Heart right ventricle (tissue), 16 donors: Measurements from ENCODE around the gene CACNA2D1. TPM values are rescaled to one million over a fixed set of nuclear protein-coding genes. Genes with fewer than 3 reads are reported as not detected.

Experiments used
- ATAC-seq, 8 donors: fragments of 200-7000 bp; cut with Tn5 transposase; one replicate each; pipeline ENCODE4 v1.9.1; 2020; ENCODE audit warnings: mild to moderate bottlenecking in 8 of 8, moderate library complexity in 8 of 8, moderate number of reproducible peaks in 1 of 8
- DNase-seq, 2 donors: peaks; one replicate each; pipeline ENCODE4 v3.0.0-alpha.2; 2020
- H3K27ac ChIP-seq, 10 donors: fragments of 200-600 bp; sonication (generic) in 2 of 10; one replicate each; pipeline versions ENCODE4 v1.5.0 to v1.8.0; 2020 to 2022; ENCODE audit warnings: mild to moderate bottlenecking in 3 of 10
- H3K27me3 ChIP-seq, 7 donors: fragments of 200-600 bp; one replicate each; pipeline ENCODE4 v1.8.0; 2021 to 2022; ENCODE audit warnings: mild to moderate bottlenecking in 2 of 7
- H3K36me3 ChIP-seq, 9 donors: fragments of 200-600 bp; sonication (generic) in 1 of 9; one replicate each; pipeline versions ENCODE4 v1.5.0 to v1.8.0; 2020 to 2022; ENCODE audit warnings: mild to moderate bottlenecking in 2 of 9
- H3K4me1 ChIP-seq, 9 donors: fragments of 200-600 bp; sonication (generic) in 1 of 9; one replicate each; pipeline versions ENCODE4 v1.5.0 to v1.8.0; 2020 to 2022; ENCODE audit warnings: mild to moderate bottlenecking in 4 of 9
- H3K4me3 ChIP-seq, 10 donors: fragments of 200-600 bp; sonication (generic) in 2 of 10; one replicate each; pipeline versions ENCODE4 v1.5.0 to v1.8.0; 2020 to 2022; ENCODE audit warnings: mild to moderate bottlenecking in 7 of 10, moderate library complexity in 2 of 10
- H3K9me3 ChIP-seq, 11 donors: fragments of 200-600 bp in 10 of 11; sonication (generic) in 2 of 11; one replicate each; pipeline versions ENCODE4 v1.5.0 to v1.8.0; 2013 to 2022; ENCODE audit warnings: mild to moderate bottlenecking in 2 of 11, control low read depth in 1 of 11, moderate library complexity in 1 of 11
- WGBS, 2 donors: extraction: QIAGEN DNeasy Blood & Tissue Kit; methylation state at CpG; one replicate each; pipeline ENCODE4 v1.1.7; 2013; ENCODE audit warnings: inconsistent platforms in 1 of 2; 5-methylcytosine and 5-hydroxymethylcytosine counted together
- intact Hi-C, 10 donors: fragments of 100-400 bp; cut with DNase I; formaldehyde crosslinking; loops; one replicate each; pipeline versions ENCODE4 v1.11.1 to v1.14.2; 2022
- polyA plus RNA-seq, 2 donors: library from polyadenylated mRNA; stranded (reverse); fragments of 200-250 nt; gene quantifications; one replicate each; pipeline ENCODE4 v1.2.3, GENCODE V29; 2013
- total RNA-seq, 10 donors: library from RNA; stranded (reverse); fragmentation: NEBNext Ultra II Directional in 3 of 10; extraction: Animal tissue kit (Norgen Biotek cat#: 25700) in 3 of 10; gene quantifications; one replicate each; pipeline versions ENCODE4 v1.2.1 to v1.2.4, GENCODE V29; 2021 to 2023
- TF ChIP-seq, protein P1 (sequence below), 9 donors: fragments of 200-600 bp; sonication (generic) in 2 of 9; IDR thresholded peaks; one replicate each; pipeline versions ENCODE4 v1.5.0 to v1.8.0; 2021 to 2022; ENCODE audit warnings: antibody characterized with exemption in 9 of 9, mild to moderate bottlenecking in 5 of 9, moderate library complexity in 1 of 9
- donor health status: Arrhythmogenic right ventricular cardiomyopathy.
- donor health status: ischemic (EF 13 %, LVEDD 7.1; RV severe dilation, severe dysfunction).
- donor health status: healthy with polysubstance abuse.
- donor health status: DM: no; HTN: yes; CAD: no.
- donor health status: DM: no; HTN: no; CAD: no.
- donor health status: ischemic (EF 25% LVEDD 6.9; RV normal size, moderate dysfunction).
- donor health status: ischemic (EF 25% LVEDD 5.7; RV mildly dilated, moderate dysfunction).
- donor health status: healthy.
- donor health status: DM: yes; HTN: yes; CAD: no.
- donor health status: Ischemic cardiomyopathy.
- donor health status: ischemic (EF 35%, LVEDD 5.7; RV mildly dilated, moderate dysfunction).
- donor health status: nonischemic (EF 11% LVEDD 7.7; RV severe dilation, severe dysfunction).
- donor health status: DM: yes; HTN: yes; CAD: no.
- donor health status: PGD.
- donor health status: ischemic (EF 29% LVEDD 5.4; RV normal size, mild dysfunction).
- donor health status: nonischemic (EF 23%, LVEDD 6.1; RV moderate dilation, normal function).

The CACNA2D1 gene
- total and polyA plus RNA-seq, 12 donors: 7.0 to 131 (median 69.3) TPM

DNA sequence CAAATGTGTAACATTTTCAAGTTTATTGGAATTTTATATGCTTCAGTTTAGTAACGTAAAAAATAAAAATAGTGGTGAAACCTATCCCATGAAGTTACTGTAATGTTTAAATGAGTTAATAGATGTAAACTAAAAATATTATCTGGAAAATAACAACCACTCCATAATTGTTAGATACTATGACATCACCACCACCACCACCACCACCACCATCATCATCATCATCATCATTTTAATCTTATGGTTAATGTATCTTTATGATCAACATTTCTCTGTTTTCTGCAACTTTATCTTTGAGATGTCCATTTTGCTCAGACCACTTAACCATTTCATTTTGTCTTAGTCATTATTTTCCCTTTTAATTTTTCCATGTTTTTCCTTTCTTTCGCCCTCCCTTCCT, 23.4 kb upstream of the CACNA2D1 start:
- no peaks in the 10 kb centered on the region for H3K27me3 ChIP-seq
- H3K9me3 ChIP-seq: peaks cover 0 to 19% (median 0%) of the 10 kb centered on the region in 11 donors
- intact Hi-C loops: no loop called here
- H3K27ac ChIP-seq: no peak overlapping the region
- no peaks in the 10 kb centered on the region for H3K36me3 ChIP-seq
- TF ChIP-seq, protein P1, sequence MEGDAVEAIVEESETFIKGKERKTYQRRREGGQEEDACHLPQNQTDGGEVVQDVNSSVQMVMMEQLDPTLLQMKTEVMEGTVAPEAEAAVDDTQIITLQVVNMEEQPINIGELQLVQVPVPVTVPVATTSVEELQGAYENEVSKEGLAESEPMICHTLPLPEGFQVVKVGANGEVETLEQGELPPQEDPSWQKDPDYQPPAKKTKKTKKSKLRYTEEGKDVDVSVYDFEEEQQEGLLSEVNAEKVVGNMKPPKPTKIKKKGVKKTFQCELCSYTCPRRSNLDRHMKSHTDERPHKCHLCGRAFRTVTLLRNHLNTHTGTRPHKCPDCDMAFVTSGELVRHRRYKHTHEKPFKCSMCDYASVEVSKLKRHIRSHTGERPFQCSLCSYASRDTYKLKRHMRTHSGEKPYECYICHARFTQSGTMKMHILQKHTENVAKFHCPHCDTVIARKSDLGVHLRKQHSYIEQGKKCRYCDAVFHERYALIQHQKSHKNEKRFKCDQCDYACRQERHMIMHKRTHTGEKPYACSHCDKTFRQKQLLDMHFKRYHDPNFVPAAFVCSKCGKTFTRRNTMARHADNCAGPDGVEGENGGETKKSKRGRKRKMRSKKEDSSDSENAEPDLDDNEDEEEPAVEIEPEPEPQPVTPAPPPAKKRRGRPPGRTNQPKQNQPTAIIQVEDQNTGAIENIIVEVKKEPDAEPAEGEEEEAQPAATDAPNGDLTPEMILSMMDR (IDR thresholded peaks at IDR 0.05): no peak
- no peak overlapping the region for H3K4me3 ChIP-seq
- 92 to 93% methylated on average over 2 of the region's 2 CpGs for WGBS, 2 donors
- ATAC-seq: no peak
- peaks cover 0 to 5% (median 0%) of the 10 kb centered on the region in 9 donors for H3K4me1 ChIP-seq
- DNase-seq: no peak

DNA sequence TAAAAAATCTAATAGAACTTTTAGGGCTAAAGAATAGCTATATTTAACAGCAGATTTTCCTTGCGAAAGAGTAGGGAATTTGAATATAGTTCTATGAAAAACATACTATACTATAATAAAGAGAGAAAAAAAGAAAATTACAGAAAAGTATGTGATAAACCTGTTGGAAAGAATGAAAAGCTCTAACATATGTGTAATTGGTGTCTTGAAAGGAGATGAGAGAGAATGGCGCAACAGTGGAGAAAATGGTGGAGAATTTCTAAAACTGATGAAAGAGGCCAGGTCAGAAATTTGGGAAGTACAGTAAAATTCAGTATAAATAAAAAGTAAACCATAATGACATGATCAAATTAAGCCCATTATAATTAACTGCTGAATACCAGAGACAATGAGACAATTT, 20.8 kb upstream of the CACNA2D1 start:
- Histone ChIP-seq H3K36me3 (no peaks in the 10 kb centered on the region), H3K9me3 (peaks cover 0 to 19% (median 0%) of the 10 kb centered on the region in 11 donors), H3K4me3 (no peak overlapping the region), H3K27ac (no peak overlapping the region), H3K27me3 (no peaks in the 10 kb centered on the region), H3K4me1 (peaks cover 0 to 5% (median 0%) of the 10 kb centered on the region in 9 donors)
- 98 to 100% methylated on average over 2 of the region's 2 CpGs for WGBS, 2 donors
- TF ChIP-seq, protein P1 (IDR thresholded peaks at IDR 0.05): no peak
- DNase-seq: no peak
- ATAC-seq: no peak
- intact Hi-C loops: no loop called here

DNA sequence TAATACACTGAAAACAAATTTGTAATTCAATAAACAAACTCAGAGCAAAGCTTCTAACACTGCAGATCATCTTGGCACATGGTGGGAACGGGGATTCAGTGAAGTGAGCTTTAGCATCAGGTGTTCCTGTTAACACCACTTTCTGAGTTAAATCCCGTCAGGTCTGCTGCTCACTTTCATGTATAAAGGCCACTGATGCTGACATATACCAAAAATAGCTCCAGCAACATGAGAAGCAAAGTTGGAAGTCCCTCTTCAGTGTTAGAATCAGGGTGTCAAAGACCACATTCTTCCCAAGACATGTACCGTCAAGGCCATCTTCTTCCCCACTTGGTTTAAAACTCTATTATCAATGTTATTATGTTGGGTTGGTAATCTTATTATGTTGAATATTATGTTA, 11.7 kb upstream of the CACNA2D1 start:
- Histone ChIP-seq H3K27ac (no peak overlapping the region), H3K4me1 (no peaks in the 10 kb centered on the region), H3K27me3 (no peaks in the 10 kb centered on the region), H3K4me3 (no peak overlapping the region), H3K9me3 (no peaks in the 10 kb centered on the region), H3K36me3 (no peaks in the 10 kb centered on the region)
- ATAC-seq: no peak
- TF ChIP-seq, protein P1 (IDR thresholded peaks at IDR 0.05): no peak
- intact Hi-C loops: loop anchor here in 2 of 10 donors (10.0 kb wide), 2 partner anchors 110 to 120 kb away; no protein-coding TSS in a partner anchor
- WGBS, 2 donors: 69 to 79% methylated on average over 3 of the region's 3 CpGs
- no peak for DNase-seq

DNA sequence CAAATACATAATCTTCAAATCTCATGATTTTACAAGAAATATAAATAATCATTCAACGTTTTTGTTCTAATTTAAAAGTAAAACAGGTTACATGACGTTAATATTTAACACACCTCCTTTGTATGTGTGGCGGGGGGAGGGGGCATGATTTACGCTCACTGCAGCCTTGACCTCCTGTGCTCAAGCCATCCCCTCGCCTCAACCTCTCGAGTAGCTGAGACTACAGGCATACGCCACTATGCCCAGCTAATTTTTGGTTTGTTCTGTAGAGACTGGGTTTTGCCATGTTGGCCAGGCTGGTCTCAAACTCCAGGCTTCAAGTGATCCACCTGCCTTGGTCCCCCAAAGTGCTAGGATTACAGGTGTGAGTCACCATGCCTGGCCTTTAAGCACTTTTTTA, 7.2 kb upstream of the CACNA2D1 start:
- no peaks in the 10 kb centered on the region for H3K36me3 ChIP-seq
- TF ChIP-seq, protein P1 (IDR thresholded peaks at IDR 0.05): no peak

More for the DNA sequence above, 7.2 kb upstream of the CACNA2D1 start:
- ATAC-seq (no peak), DNase-seq (no peak)
- no peaks in the 10 kb centered on the region for H3K9me3 ChIP-seq
- peaks cover 0 to 2% (median 0%) of the 10 kb centered on the region in 7 donors for H3K27me3 ChIP-seq
- 83 to 85% methylated on average over 7 of the region's 7 CpGs for WGBS, 2 donors
- no peak overlapping the region for H3K4me3 ChIP-seq
- H3K4me1 ChIP-seq: no peaks in the 10 kb centered on the region
- intact Hi-C loops: loop anchor here in 2 of 10 donors (10.0 kb wide), 2 partner anchors 114 to 124 kb away; no protein-coding TSS in a partner anchor
- no peak overlapping the region for H3K27ac ChIP-seq
